Aorta (tissue), 5 donors: ENCODE data around the gene PRPF8. TPM values are rescaled to one million over a fixed set of nuclear protein-coding genes. Genes with fewer than 3 reads are reported as not detected.
A peak's percentile ranks its signal among the peaks of the same experiment; 100 is the strongest.

ENCODE experiments used
- ATAC-seq: fragments of 200-7000 bp; cut with Tn5 transposase; one replicate; pipeline ENCODE4 v1.9.1; 2022; ENCODE audit warnings: moderate library complexity; ENCODE audit not compliant: low FRiP score
- DNase-seq, 2 donors: peaks; one replicate each; pipeline ENCODE4 v3.0.0-alpha.2; 2020
- H3K27ac ChIP-seq, 2 donors: one replicate each; pipeline ENCODE4 v1.5.1; 2013; ENCODE audit warnings: low read length in 2 of 2, mild to moderate bottlenecking in 2 of 2, moderate library complexity in 2 of 2, control low read depth in 1 of 2, inconsistent platforms in 1 of 2, low read depth in 1 of 2
- H3K27me3 ChIP-seq, 2 donors: one replicate each; pipeline ENCODE4 v1.6.1; 2013; ENCODE audit warnings: control low read depth in 1 of 2, low read length in 1 of 2, mild to moderate bottlenecking in 1 of 2, moderate library complexity in 1 of 2; ENCODE audit not compliant: insufficient read depth in 2 of 2, control insufficient read depth in 1 of 2
- H3K36me3 ChIP-seq, 2 donors: one replicate each; pipeline ENCODE4 v1.6.1; 2013; ENCODE audit warnings: control low read depth in 1 of 2, low read length in 1 of 2, mild to moderate bottlenecking in 1 of 2; ENCODE audit not compliant: insufficient read depth in 2 of 2, control insufficient read depth in 1 of 2
- H3K4me1 ChIP-seq, 2 donors: one replicate each; pipeline ENCODE4 v1.6.1; 2013; ENCODE audit warnings: low read length in 2 of 2, control low read depth in 1 of 2, mild to moderate bottlenecking in 1 of 2, moderate library complexity in 1 of 2; ENCODE audit not compliant: insufficient read depth in 2 of 2, control insufficient read depth in 1 of 2
- H3K4me3 ChIP-seq, 2 donors: one replicate each; pipeline ENCODE4 v1.5.1; 2013; ENCODE audit warnings: low read length in 2 of 2, control low read depth in 1 of 2, mild to moderate bottlenecking in 1 of 2
- H3K9me3 ChIP-seq: one replicate; pipeline ENCODE4 v1.6.1; 2013; ENCODE audit warnings: mild to moderate bottlenecking, low read length; ENCODE audit not compliant: control insufficient read depth
- WGBS, 2 donors: extraction: QIAGEN DNeasy Blood & Tissue Kit; methylation state at CpG; one replicate each; pipeline ENCODE4 v1.1.7; 2013; 5-methylcytosine and 5-hydroxymethylcytosine counted together
- intact Hi-C, 2 donors: fragments of 100-400 bp; cut with DNase I; formaldehyde crosslinking; loops; one replicate each; pipeline versions ENCODE4 v1.14.2 to v1.15.0; 2022
- polyA plus RNA-seq, 2 donors: library from polyadenylated mRNA; stranded (reverse); fragments of 200-250 nt; gene quantifications; one replicate each; pipeline ENCODE4 v1.2.3, GENCODE V29; 2013
- total RNA-seq, 2 donors: library from RNA; stranded (reverse); fragmentation: NEBNext Ultra II Directional; extraction: Animal tissue kit (Norgen Biotek cat#: 25700); gene quantifications; one replicate each; pipeline ENCODE4 v1.2.1, GENCODE V29; 2021
- donor health status: healthy with polysubstance abuse.
- donor health status: Bipolar disorder and iron deficiency.
- donor health status: DM: no; HTN: no; CAD: no.
- donor health status: DM: no; HTN: no; CAD: no.
- donor health status: DM: yes; HTN: yes; CAD: no.

PRPF8 gene
- total and polyA plus RNA-seq, 4 donors: 14.7 to 235 (median 136) TPM

DNA sequence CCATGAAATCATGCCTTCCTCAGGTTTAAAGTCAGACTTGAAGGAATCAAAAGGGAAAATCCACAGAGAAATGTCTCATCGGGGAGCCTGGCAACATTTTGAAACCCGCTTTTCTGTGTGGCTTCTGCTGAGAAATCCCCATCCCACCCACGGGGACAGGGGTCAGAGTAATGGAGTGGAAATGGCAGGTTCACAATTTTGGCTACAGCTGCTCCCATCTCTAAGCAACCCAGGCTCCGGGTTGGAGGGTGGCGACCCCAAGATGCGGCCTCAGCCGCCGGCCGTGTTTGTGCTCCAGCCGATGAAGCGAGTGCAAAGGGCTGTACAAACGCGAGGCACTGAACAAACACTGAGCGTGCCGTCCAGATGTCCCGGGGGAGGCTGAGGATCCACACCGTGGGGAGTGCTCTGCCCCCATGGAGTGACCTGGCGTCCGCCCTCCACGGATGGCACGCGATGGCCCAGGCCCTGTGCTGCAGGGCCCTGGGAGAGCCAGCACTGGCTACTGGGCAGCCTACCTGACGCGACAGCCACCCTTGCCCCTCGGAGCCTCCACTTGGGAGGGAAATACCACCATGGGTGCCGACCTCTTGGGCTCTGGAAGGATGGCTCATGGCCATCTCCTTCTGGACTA lies 78.2 kb downstream of the PRPF8 start:
- Histone ChIP-seq H3K27ac (no peak overlapping the region), H3K27me3 (no peaks in the 10 kb centered on the region), H3K4me1 (no peaks in the 10 kb centered on the region), H3K9me3 (no peaks in the 10 kb centered on the region), H3K4me3 (no peak overlapping the region), H3K36me3 (no peaks in the 10 kb centered on the region)
- ATAC-seq (no peak), DNase-seq (no peak)
- WGBS, 2 donors: 79 to 84% methylated on average over 25 to 26 of the region's 26 CpGs
- intact Hi-C loops: no loop called here

DNA sequence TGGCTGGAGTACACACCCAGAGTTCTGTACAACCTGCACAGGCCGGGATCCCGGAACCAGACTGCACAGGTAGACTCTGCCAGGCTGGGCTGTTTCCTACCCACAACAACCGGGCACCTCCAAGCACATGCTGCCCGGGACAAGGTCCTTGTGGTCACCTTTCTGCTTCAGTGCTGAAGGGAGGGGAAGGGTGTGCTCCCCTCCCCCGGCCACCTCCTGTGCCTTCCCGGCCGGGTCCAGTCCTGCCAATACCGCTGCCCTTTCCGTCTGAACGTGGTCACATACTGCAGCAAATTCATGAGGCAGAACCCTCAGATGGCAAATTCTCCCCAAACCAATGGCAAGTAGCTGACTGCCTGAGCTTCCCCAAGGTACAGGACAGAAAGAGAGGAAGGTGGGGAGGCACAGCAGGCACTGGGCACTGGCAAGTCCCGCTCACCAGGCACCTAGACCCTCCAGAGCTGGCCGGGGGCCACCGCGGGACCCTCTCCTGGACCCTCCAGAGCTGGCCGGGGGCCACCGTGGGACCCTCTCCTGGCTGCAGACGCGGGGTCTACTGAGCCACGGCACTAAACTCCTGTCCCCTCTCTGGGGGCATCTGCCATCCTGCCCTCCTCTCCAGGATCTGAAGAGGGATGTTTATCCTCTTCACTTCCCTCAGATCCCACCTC lies 78.9 kb downstream of the PRPF8 start:
- peak; percentile 39 for ATAC-seq
- no peak for DNase-seq

GRCh38 chr17:1604831-1605528 lies 79.7 kb downstream of the PRPF8 start:
- DNase-seq (no peak), ATAC-seq (no peak)
- intact Hi-C loops: no loop called here
- no peak overlapping the region for H3K4me3 ChIP-seq
- H3K27ac ChIP-seq: no peak overlapping the region
- H3K4me1 ChIP-seq: no peaks in the 10 kb centered on the region
- no peaks in the 10 kb centered on the region for H3K27me3 ChIP-seq
- no peaks in the 10 kb centered on the region for H3K9me3 ChIP-seq
- no peaks in the 10 kb centered on the region for H3K36me3 ChIP-seq
- WGBS, 2 donors: 81% methylated on average over 35 of the region's 35 CpGs

More for the DNA sequence above, 78.9 kb downstream of the PRPF8 start:
- intact Hi-C loops: no loop called here
- Histone ChIP-seq H3K9me3 (no peaks in the 10 kb centered on the region), H3K36me3 (no peaks in the 10 kb centered on the region), H3K4me3 (no peak overlapping the region), H3K27me3 (no peaks in the 10 kb centered on the region), H3K4me1 (no peaks in the 10 kb centered on the region), H3K27ac (no peak overlapping the region)
- 87 to 89% methylated on average over 19 of the region's 19 CpGs for WGBS, 2 donors

DNA sequence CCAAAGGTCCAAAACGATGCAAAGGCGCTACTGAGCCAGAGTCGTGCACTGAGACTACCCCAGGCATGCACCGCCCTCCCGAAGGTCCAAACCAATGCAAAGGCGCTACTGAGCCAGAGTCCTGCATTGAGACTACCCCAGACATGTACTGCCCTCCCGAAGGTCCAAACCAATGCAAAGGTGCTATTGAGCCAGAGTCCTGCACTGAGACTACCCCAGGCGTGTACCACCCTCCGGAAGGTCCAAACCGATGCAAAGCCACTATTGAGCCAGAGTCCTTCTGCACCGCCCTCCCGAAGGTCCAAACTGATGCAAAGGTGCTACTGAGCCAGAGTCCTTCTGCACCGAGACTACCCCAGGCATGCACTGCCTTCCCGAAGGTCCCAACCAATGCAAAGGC lies 83.1 kb downstream of the PRPF8 start:
- Histone ChIP-seq H3K9me3 (no peaks in the 10 kb centered on the region), H3K36me3 (no peaks in the 10 kb centered on the region), H3K4me3 (no peak overlapping the region), H3K4me1 (no peaks in the 10 kb centered on the region), H3K27me3 (no peaks in the 10 kb centered on the region), H3K27ac (no peak overlapping the region)
- DNase-seq (no peak), ATAC-seq (no peak)
- intact Hi-C loops: no loop called here
- 98% methylated on average over 14 of the region's 14 CpGs for WGBS, 2 donors

Other genes with a start within 250 kb of the PRPF8 start
- gene CRK, start 228.6 kb downstream of the PRPF8 start, total RNA-seq: 10 to 100 TPM; 55.3 to 63.8 TPM
- gene CRK, start 228.6 kb downstream of the PRPF8 start, polyA plus RNA-seq: 10 to 100 TPM; 33.5 to 40.9 TPM
- 100 to 1,000 TPM; 273 to 354 TPM for gene MYO1C, start 192.2 kb downstream of the PRPF8 start, total RNA-seq
- gene MYO1C, start 192.2 kb downstream of the PRPF8 start, polyA plus RNA-seq: 100 to 1,000 TPM in 1 of 2 donors, 10 to 100 TPM in 1; 62.6 to 130 TPM
- gene INPP5K, start 168.3 kb downstream of the PRPF8 start, total RNA-seq: 10 to 100 TPM; 35.7 to 40.7 TPM
- gene INPP5K, start 168.3 kb downstream of the PRPF8 start, polyA plus RNA-seq: 10 to 100 TPM; 13.5 to 51.3 TPM
- 10 to 100 TPM; 56.5 to 59.8 TPM for gene PITPNA, start 122.1 kb downstream of the PRPF8 start, total RNA-seq
- 10 to 100 TPM; 27.2 to 32.2 TPM for gene PITPNA, start 122.1 kb downstream of the PRPF8 start, polyA plus RNA-seq
- 10 to 100 TPM; 11.1 to 25.0 TPM for gene SLC43A2, start 56.0 kb downstream of the PRPF8 start, total RNA-seq
- gene SLC43A2, start 56.0 kb downstream of the PRPF8 start, polyA plus RNA-seq: 1 to 10 TPM; 2.1 to 8.1 TPM
- gene SCARF1, start 39.1 kb downstream of the PRPF8 start, total RNA-seq: 10 to 100 TPM; 13.8 to 31.6 TPM
- 1 to 10 TPM in 1 of 2 donors, under 1 TPM in 1; 0.63 to 5.4 TPM for gene SCARF1, start 39.1 kb downstream of the PRPF8 start, polyA plus RNA-seq
- gene RILP, start 35.0 kb downstream of the PRPF8 start, total RNA-seq: 10 to 100 TPM in 1 of 2 donors, 1 to 10 TPM in 1; 7.0 to 12.0 TPM
- gene RILP, start 35.0 kb downstream of the PRPF8 start, polyA plus RNA-seq: 10 to 100 TPM; 16.4 to 19.4 TPM
- 1 to 10 TPM; 9.5 to 10.0 TPM for gene TLCD2, start 25.5 kb upstream of the PRPF8 start, total RNA-seq
- 1 to 10 TPM; 2.7 to 3.5 TPM for gene TLCD2, start 25.5 kb upstream of the PRPF8 start, polyA plus RNA-seq
- 10 to 100 TPM; 16.1 to 27.3 TPM for gene WDR81, start 39.8 kb upstream of the PRPF8 start, total RNA-seq
- gene WDR81, start 39.8 kb upstream of the PRPF8 start, polyA plus RNA-seq: 10 to 100 TPM in 1 of 2 donors, 1 to 10 TPM in 1; 3.0 to 13.1 TPM
- 10 to 100 TPM; 14.9 to 15.1 TPM for gene SERPINF2, start 58.0 kb upstream of the PRPF8 start, total RNA-seq
- 1 to 10 TPM in 1 of 2 donors, under 1 TPM in 1; 0.13 to 1.0 TPM for gene SERPINF2, start 58.0 kb upstream of the PRPF8 start, polyA plus RNA-seq
- gene SERPINF1, start 77.2 kb upstream of the PRPF8 start, total RNA-seq: 100 to 1,000 TPM; 378 to 941 TPM
- 10 to 100 TPM in 1 of 2 donors, 1 to 10 TPM in 1; 5.3 to 48.1 TPM for gene SERPINF1, start 77.2 kb upstream of the PRPF8 start, polyA plus RNA-seq
- 10 to 100 TPM; 15.0 to 19.2 TPM for gene SMYD4, start 145.0 kb upstream of the PRPF8 start, total RNA-seq
- 1 to 10 TPM; 2.4 to 9.5 TPM for gene SMYD4, start 145.0 kb upstream of the PRPF8 start, polyA plus RNA-seq
- gene RPA1, start 145.1 kb upstream of the PRPF8 start, total RNA-seq: 10 to 100 TPM; 65.0 to 75.0 TPM
- 10 to 100 TPM; 17.2 to 23.8 TPM for gene RPA1, start 145.1 kb upstream of the PRPF8 start, polyA plus RNA-seq